H9 (cell line): ENCODE results near the gene SELPLG. TPM values are rescaled to one million over a fixed set of nuclear protein-coding genes. Genes with fewer than 3 reads are reported as not detected.

Source experiments
- DNase-seq: peaks from one replicate; pipeline ENCODE4 v3.0.0-alpha.2; 2017
- H2AFZ ChIP-seq: one replicate; pipeline ENCODE4 v1.6.1; 2013; ENCODE audit warnings: mild to moderate bottlenecking, low read length, control low read depth, moderate library complexity
- H2AK5ac ChIP-seq: 2 replicates; pipeline ENCODE4 v1.6.1; 2013; ENCODE audit warnings: low read length, control low read depth, mixed read lengths; ENCODE audit not compliant: insufficient read length
- H2BK120ac ChIP-seq: one replicate; pipeline ENCODE4 v1.6.1; 2013; ENCODE audit warnings: low read depth, mild to moderate bottlenecking, low read length, control low read depth, inconsistent platforms; ENCODE audit not compliant: poor library complexity, severe bottlenecking
- H2BK12ac ChIP-seq: 2 replicates; pipeline ENCODE4 v1.6.1; 2013; ENCODE audit warnings: low read length, control low read depth, mixed read lengths, low read depth; ENCODE audit not compliant: insufficient read length
- H2BK15ac ChIP-seq: 2 replicates; pipeline ENCODE4 v1.6.1; 2013; ENCODE audit warnings: low read depth, low read length, control low read depth
- H2BK20ac ChIP-seq: one replicate; pipeline ENCODE4 v1.6.1; 2013; ENCODE audit warnings: low read depth, mild to moderate bottlenecking, low read length, control low read depth, inconsistent platforms; ENCODE audit not compliant: poor library complexity, severe bottlenecking
- H2BK5ac ChIP-seq: 2 replicates; pipeline ENCODE4 v1.6.1; 2013; ENCODE audit warnings: low read length, control low read depth, mixed read lengths; ENCODE audit not compliant: insufficient read length
- H3K14ac ChIP-seq: 2 replicates; pipeline ENCODE4 v1.6.1; 2013; ENCODE audit warnings: low read length, control low read depth; ENCODE audit not compliant: insufficient read depth
- H3K18ac ChIP-seq: 2 replicates; pipeline ENCODE4 v1.6.1; 2013; ENCODE audit warnings: low read depth, mild to moderate bottlenecking, mixed read lengths, low read length, control low read depth; ENCODE audit not compliant: insufficient read length
- H3K23ac ChIP-seq: 2 replicates; pipeline ENCODE4 v1.6.1; 2013; ENCODE audit warnings: low read length, control low read depth, mixed read lengths, low read depth; ENCODE audit not compliant: insufficient read length
- H3K23me2 ChIP-seq: 2 replicates; pipeline ENCODE4 v1.6.1; 2013; ENCODE audit warnings: low read depth, mild to moderate bottlenecking, mixed read lengths, low read length, control low read depth; ENCODE audit not compliant: insufficient read length, poor library complexity, severe bottlenecking
- H3K27ac ChIP-seq: 2 replicates; pipeline ENCODE4 v1.5.1; 2013; ENCODE audit warnings: low read length, control low read depth, mixed read lengths, low read depth; ENCODE audit not compliant: insufficient read length
- H3K27me3 ChIP-seq: 2 replicates; pipeline ENCODE4 v1.6.1; 2013; ENCODE audit warnings: low read length, control low read depth, inconsistent platforms; ENCODE audit not compliant: insufficient read depth
- H3K4ac ChIP-seq: 2 replicates; pipeline ENCODE4 v1.6.1; 2013; ENCODE audit warnings: low read depth, mild to moderate bottlenecking, control low read depth, inconsistent platforms, low read length, moderate library complexity
- H3K4me1 ChIP-seq: 2 replicates; pipeline ENCODE4 v1.6.1; 2013; ENCODE audit warnings: low read length, control low read depth, inconsistent platforms; ENCODE audit not compliant: insufficient read depth
- H3K4me2 ChIP-seq: 2 replicates; pipeline ENCODE4 v1.6.1; 2013; ENCODE audit warnings: low read length, control low read depth, mixed read lengths; ENCODE audit not compliant: insufficient read length, insufficient read depth
- H3K56ac ChIP-seq: 2 replicates; pipeline ENCODE4 v1.6.1; 2013; ENCODE audit warnings: low read depth, mild to moderate bottlenecking, mixed read lengths, low read length, control low read depth; ENCODE audit not compliant: insufficient read length
- H3K79me1 ChIP-seq: 2 replicates; pipeline ENCODE4 v1.6.1; 2013; ENCODE audit warnings: low read depth, mild to moderate bottlenecking, moderate library complexity, low read length, control low read depth, inconsistent platforms; ENCODE audit not compliant: insufficient read depth, poor library complexity, severe bottlenecking
- H3K79me2 ChIP-seq: 2 replicates; pipeline ENCODE4 v1.6.1; 2013; ENCODE audit warnings: low read length, control low read depth, inconsistent platforms; ENCODE audit not compliant: insufficient read depth
- H3K9ac ChIP-seq: 2 replicates; pipeline ENCODE4 v1.6.1; 2013; ENCODE audit warnings: low read length, control low read depth, mixed read lengths; ENCODE audit not compliant: insufficient read length; ENCODE audit errors: extremely low read depth
- H3K9me3 ChIP-seq: one replicate; pipeline ENCODE4 v1.6.1; 2013; ENCODE audit warnings: low read depth, low read length, inconsistent platforms; ENCODE audit not compliant: control insufficient read depth
- H3T11ph ChIP-seq: one replicate; pipeline ENCODE4 v1.6.1; 2013; ENCODE audit warnings: mild to moderate bottlenecking, low read length, control low read depth, inconsistent platforms
- H4K20me1 ChIP-seq: one replicate; pipeline ENCODE4 v1.6.1; 2013; ENCODE audit not compliant: control insufficient read depth, insufficient read length, insufficient read depth
- H4K5ac ChIP-seq: 2 replicates; pipeline ENCODE4 v1.6.1; 2013; ENCODE audit warnings: low read depth, mild to moderate bottlenecking, mixed read lengths, low read length, control low read depth; ENCODE audit not compliant: insufficient read length
- H4K8ac ChIP-seq: replicated peaks from 2 replicates; pipeline ENCODE4 v1.6.1; 2013; ENCODE audit warnings: low read length, control low read depth, mixed read lengths, low read depth; ENCODE audit not compliant: insufficient read length
- H4K91ac ChIP-seq: 2 replicates; pipeline ENCODE4 v1.6.1; 2013; ENCODE audit warnings: low read depth, mild to moderate bottlenecking, moderate library complexity, mixed read lengths, low read length, control low read depth; ENCODE audit not compliant: insufficient read length
- H3K27ac Mint-ChIP-seq, 3 experiments: 2 replicates in 2 of 3; 3 replicates in 1 of 3; pipeline ENCODE4 v1.8.0; 2020 to 2021; ENCODE audit warnings: mixed read lengths in 3 of 3, mild to moderate bottlenecking in 1 of 3, moderate library complexity in 1 of 3
- H3K27me3 Mint-ChIP-seq: 2 replicates; pipeline ENCODE4 v1.8.0; 2021; ENCODE audit warnings: low read depth, mild to moderate bottlenecking, moderate library complexity, mixed read lengths
- H3K36me3 Mint-ChIP-seq, 3 experiments: 2 replicates in 2 of 3; 3 replicates in 1 of 3; pipeline ENCODE4 v1.8.0; 2020 to 2021; ENCODE audit warnings: low read depth in 3 of 3, mixed read lengths in 3 of 3; ENCODE audit not compliant: insufficient read depth in 1 of 3
- H3K4me1 Mint-ChIP-seq, 2 experiments: 2 replicates each; pipeline ENCODE4 v1.8.0; 2020; ENCODE audit warnings: mixed read lengths in 2 of 2
- H3K4me3 Mint-ChIP-seq, 2 experiments: 2 replicates in 1 of 2; 3 replicates in 1 of 2; pipeline ENCODE4 v1.8.0; 2020 to 2021; ENCODE audit warnings: mild to moderate bottlenecking in 2 of 2, mixed read lengths in 2 of 2, moderate library complexity in 1 of 2
- H3K9me3 Mint-ChIP-seq, 2 experiments: 2 replicates in 1 of 2; 3 replicates in 1 of 2; pipeline ENCODE4 v1.8.0; 2020; ENCODE audit warnings: mild to moderate bottlenecking in 2 of 2, mixed read lengths in 2 of 2, moderate library complexity in 1 of 2
- WGBS: extraction: QIAGEN DNeasy Blood & Tissue Kit; methylation state at CpG from one replicate; pipeline ENCODE4 v1.1.7; 2013; ENCODE audit warnings: missing lambda C conversion rate, low lambda C conversion rate, mixed read lengths; ENCODE audit not compliant: insufficient read length; ENCODE audit errors: extremely low coverage; 5-methylcytosine and 5-hydroxymethylcytosine counted together
- total RNA-seq: library from RNA; stranded (reverse); gene quantifications from 2 replicates; pipeline ENCODE4 v1.2.1, GENCODE V29; 2021
- TF ChIP-seq, protein P1 (sequence below): fragments of 200-600 bp; sonication (generic); conservative IDR thresholded peaks from 3 replicates; pipeline ENCODE4 v1.8.0; 2021; ENCODE audit warnings: antibody characterized with exemption, mild to moderate bottlenecking

Gene SELPLG
- total RNA-seq, 1 experiment from 2014 or later, result 0.15 TPM

DNA sequence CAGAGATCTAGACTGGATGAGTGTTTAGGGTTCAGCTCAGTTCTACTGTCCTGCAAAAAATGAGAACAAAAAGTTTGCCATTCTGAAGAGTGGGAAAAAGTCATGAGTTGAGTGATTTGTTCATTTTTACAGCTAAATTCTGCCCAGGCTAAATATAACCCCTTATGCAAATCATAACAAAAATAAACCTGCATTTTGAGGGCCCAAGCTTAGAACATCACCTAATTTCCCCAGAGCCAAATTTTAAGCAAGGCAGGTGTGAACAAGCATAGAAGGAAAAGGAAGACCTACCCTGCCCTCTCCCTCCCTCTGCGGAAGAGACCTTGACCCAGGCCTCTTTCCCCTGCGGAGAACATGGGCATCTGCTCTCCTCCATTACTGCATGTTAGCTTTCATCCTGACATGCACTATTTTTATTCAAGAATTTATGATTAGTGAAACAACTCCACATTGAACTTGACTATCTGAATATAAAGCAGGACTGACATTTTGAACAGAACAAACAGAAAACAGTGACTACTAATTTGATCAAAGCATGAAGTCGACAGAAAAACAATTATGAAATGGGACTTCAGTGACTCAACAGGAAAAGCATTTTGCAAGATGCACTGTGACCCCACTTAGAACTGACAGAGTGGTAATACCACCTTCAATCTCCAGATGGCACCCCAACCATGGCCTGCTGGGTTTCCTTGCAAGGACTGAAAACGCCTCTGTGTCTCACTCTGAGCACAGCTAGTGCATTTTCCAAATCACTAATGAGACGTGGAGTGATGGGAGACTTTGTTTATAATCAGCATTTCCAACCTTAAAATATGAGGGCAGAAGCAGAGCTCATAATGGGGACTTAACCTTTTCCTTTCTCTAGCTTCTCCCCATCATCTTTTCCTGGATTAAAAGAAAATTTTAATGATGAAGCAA lies 30.9 kb upstream of the SELPLG start:
- TF ChIP-seq, protein P1, sequence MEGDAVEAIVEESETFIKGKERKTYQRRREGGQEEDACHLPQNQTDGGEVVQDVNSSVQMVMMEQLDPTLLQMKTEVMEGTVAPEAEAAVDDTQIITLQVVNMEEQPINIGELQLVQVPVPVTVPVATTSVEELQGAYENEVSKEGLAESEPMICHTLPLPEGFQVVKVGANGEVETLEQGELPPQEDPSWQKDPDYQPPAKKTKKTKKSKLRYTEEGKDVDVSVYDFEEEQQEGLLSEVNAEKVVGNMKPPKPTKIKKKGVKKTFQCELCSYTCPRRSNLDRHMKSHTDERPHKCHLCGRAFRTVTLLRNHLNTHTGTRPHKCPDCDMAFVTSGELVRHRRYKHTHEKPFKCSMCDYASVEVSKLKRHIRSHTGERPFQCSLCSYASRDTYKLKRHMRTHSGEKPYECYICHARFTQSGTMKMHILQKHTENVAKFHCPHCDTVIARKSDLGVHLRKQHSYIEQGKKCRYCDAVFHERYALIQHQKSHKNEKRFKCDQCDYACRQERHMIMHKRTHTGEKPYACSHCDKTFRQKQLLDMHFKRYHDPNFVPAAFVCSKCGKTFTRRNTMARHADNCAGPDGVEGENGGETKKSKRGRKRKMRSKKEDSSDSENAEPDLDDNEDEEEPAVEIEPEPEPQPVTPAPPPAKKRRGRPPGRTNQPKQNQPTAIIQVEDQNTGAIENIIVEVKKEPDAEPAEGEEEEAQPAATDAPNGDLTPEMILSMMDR, result peak; percentile 96
- Mint-ChIP-seq H3K27ac (peak overlapping the region; percentile 71 to 92 (median 89); a peak in 6 of 7 replicates), H3K4me1 (peaks cover 18 to 35% of the 10 kb centered on the region in 2 experiments), H3K36me3 (peaks cover 0 to 13% (median 7%) of the 10 kb centered on the region in 3 experiments; a peak in 4 of 7 replicates), H3K9me3 (no peaks in the 10 kb centered on the region), H3K27me3 (no peaks in the 10 kb centered on the region), H3K4me3 (peak overlapping the region in 1 of 2 experiments; percentile 64; a peak in 1 of 5 replicates)
- H3K4me1 ChIP-seq, result peaks cover 5% of the 10 kb centered on the region
- H2BK120ac ChIP-seq, result no peak overlapping the region
- WGBS, result no CpG with 5 or more reads among the region's 5 CpGs
- H2BK12ac ChIP-seq, result no peak overlapping the region
- H4K91ac ChIP-seq, result no peak overlapping the region
- no peak overlapping the region for H3K9ac ChIP-seq
- DNase-seq, result peak; percentile 88
- no peaks in the 10 kb centered on the region for H3K9me3 ChIP-seq
- no peak overlapping the region for H3K4ac ChIP-seq
- H4K8ac ChIP-seq, result no peak overlapping the region
- H3K27ac ChIP-seq, result no peak overlapping the region
- H3K23me2 ChIP-seq, result no peaks in the 10 kb centered on the region
- H3K23ac ChIP-seq, result no peak overlapping the region
- no peak overlapping the region for H2AFZ ChIP-seq
- no peaks in the 10 kb centered on the region for H3K79me1 ChIP-seq
- H4K20me1 ChIP-seq, result no peaks in the 10 kb centered on the region
- no peak overlapping the region for H2AK5ac ChIP-seq
- H2BK15ac ChIP-seq, result no peak overlapping the region
- no peak overlapping the region for H3K14ac ChIP-seq
- 0 out of 2 replicates have a peak, but pooled peaks cover 3% of the 10 kb centered on the region for H3K79me2 ChIP-seq
- no peak overlapping the region for H3K18ac ChIP-seq
- no peaks in the 10 kb centered on the region for H3K27me3 ChIP-seq
- H3T11ph ChIP-seq, result no peak overlapping the region
- H4K5ac ChIP-seq, result no peak overlapping the region
- no peak overlapping the region for H3K56ac ChIP-seq
- H3K4me2 ChIP-seq, result no peak overlapping the region
- H2BK20ac ChIP-seq, result no peak overlapping the region
- no peak overlapping the region for H2BK5ac ChIP-seq
